GM18508 (cell line): ENCODE data around the gene NAGA.

Experiments used
- ATAC-seq: cut with Tn5 transposase; IDR thresholded peaks from one replicate; pipeline ENCODE4 v1.9.1; 2021; ENCODE audit warnings: moderate number of reproducible peaks; ENCODE audit not compliant: insufficient read depth, unreplicated experiment

NAGA gene

DNA sequence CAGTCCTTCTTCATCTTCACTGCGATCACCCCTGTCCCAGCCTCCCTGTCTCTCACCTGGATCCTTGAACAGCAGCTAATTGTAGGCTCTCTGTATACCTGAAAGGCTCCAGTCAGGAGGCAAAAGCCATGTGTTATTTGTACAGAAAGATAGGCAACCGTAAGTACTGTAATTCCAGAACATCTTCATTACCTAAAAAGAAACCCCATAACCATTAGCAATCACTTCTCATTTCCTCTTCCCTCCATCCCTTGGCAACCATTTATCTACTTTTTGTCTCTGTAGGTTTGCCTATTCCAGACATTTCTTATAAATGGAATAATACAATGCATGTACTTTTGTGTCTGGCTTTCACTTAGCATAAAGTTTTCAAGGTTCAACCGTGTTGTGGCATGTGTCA lies 17.8 kb downstream of the NAGA start:
- no peak for ATAC-seq

DNA sequence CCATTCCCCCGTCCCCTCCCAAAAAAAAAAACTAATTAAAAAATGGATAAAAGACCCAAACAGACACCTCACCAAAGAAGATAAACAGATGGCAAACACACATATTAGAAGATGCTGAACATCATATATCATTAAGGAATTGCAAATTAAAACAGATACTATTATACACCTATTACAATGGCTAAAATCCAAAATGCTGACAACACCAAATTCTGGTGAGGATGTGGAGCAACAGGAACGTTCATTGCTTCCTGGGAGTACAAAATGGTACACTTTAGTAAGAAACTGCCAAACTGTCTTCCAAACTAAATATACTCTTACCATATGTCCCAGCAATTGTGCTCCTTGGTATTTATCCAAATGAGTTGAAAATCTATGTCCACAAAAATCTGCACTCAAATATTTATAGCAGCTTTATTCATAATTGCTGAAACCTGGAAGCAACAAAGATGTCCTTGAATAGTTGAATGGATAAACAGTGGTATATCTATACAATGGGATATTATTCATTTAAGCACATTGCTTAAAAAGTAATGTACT lies 19.9 kb downstream of the NAGA start:
- ATAC-seq = no peak

DNA sequence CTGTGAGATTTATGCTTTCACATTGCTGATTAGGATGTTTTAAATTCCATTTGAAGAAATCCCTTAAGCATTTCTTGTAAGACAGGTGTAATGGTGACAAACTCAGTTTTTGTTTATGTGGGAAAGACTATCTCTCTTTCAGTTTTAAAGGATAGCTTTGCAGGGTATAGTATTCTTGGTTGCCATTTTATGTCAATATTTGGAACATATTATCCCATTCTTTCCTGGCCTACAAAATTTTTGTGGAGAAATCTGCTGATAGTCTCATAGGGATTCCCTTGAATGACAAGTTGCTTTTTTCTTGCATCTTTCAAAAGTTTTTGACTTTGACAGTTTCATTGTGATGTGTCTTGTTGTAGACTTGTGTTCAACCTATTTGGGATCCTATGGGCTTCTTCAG lies 28.8 kb downstream of the NAGA start:
- no peak for ATAC-seq

DNA sequence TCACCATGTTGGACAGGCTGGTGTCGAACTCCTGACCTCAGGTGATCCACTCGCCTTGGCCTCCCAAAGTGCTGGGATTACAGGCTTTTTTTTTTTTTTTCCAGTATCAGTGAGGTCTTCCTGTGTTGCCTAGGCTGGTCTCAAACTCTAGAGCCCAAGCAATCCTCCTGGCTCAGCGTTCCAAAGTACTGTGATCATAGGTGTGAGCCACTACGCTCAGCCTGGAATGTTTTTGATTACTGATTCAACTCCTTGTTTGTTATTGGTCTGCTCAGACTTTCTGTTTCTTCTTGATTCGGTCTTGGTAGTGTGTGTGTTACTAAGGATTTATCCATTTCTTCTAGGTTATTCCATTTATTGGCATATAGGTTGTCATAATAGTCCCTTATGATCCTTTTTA lies 31.3 kb downstream of the NAGA start:
- ATAC-seq = no peak

DNA sequence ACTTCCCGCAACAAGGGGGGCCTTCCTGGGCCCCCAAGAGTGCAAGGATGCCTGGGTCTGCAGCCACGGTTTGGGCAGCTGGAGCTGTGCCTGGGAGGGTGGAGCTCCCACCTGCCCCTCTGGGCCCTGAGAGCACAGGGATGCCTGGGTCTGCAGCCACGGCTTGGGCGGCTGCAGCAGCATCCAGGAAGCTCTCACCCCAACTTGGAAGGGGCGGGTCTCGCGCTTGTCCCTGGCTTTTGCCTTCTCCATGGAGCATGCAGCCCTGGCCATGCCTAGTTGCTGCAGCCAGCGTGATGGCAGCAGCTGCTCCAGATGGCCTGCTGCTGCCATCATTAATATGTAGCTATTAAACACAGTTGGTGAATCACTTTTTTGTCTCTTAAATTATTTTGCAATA lies 35.4 kb downstream of the NAGA start:
- ATAC-seq = no peak

DNA sequence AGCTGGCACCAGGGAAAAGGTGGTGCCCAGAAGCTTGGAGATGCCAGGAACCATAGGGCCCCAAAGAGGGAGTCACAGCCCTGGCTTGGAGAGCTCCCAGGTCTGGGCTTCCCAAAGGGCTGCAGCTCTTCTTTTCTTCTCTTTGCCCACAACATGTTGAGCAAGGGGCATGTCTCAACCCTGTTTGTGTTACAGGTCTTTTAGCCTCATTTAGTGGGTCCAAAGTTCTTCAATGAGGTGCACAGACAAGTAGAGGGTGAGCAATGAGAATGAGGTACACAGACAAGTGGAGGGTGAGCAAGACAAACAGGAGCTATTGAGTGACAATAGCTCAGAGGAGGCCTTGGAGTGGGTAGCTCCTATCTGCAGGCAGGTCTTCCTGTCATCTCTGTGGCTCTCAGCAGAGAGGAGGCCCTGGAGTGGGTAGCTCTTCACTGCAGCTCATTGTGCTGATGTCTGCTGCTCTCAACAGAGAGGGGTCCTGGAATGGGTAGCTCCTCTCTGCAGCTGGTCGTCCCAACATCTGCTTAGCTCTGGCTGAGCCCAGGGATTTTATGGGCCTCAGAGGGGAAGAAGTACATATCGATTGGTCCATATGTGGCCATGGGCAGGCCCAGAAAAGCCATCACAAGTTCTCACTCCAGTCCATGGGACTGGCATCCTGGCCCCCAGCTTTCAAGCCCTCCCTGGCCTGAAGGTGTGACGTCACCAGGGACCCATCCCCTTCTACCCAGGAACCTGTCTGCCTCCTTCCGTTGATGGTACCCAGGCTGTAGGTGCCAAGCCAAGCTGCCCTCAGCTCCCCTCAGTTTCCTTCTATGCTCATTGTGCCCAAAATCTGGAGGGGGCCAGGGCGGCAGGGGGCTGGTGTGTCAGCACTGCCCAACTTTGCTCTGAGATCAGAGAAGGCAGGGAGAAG lies 37.1 kb downstream of the NAGA start:
- ATAC-seq = no peak

DNA sequence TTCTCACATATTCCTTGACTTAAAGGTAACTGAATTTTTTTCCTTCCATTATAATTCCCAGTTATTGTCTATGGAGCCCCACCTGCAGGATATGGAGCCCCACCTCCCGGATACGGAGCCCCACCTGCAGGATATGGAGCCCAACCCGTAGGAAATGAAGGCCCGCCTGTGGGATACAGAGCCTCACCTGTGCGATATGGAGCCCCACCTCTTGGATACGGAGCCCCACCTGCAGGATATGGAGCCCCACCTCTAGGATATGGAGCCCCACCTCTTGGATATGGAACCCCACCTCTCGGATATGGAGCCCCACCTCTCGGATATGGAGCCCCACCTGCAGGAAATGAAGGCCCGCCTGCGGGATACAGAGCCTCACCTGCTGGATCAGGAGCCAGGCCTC lies 43.9 kb downstream of the NAGA start:
- ATAC-seq = no peak

DNA sequence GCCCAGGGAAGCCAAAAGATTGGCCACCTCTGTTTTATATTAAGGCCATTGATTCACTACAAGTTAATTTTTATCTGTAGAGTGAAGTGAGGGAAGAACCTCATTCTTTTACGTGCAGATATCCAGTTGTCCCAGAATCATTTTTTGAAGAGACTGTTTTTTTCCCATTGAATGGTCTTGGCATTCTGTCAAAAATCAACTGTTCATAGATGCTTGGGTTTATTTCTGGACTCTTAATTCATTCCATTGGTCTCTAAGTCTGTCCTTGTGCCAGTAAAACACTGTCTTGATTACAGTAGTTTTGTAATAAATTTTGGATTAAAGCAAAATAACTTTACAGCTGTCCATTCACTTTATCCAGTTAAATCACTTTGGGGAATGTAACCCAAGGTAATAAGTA lies 45.2 kb downstream of the NAGA start:
- no peak for ATAC-seq

DNA sequence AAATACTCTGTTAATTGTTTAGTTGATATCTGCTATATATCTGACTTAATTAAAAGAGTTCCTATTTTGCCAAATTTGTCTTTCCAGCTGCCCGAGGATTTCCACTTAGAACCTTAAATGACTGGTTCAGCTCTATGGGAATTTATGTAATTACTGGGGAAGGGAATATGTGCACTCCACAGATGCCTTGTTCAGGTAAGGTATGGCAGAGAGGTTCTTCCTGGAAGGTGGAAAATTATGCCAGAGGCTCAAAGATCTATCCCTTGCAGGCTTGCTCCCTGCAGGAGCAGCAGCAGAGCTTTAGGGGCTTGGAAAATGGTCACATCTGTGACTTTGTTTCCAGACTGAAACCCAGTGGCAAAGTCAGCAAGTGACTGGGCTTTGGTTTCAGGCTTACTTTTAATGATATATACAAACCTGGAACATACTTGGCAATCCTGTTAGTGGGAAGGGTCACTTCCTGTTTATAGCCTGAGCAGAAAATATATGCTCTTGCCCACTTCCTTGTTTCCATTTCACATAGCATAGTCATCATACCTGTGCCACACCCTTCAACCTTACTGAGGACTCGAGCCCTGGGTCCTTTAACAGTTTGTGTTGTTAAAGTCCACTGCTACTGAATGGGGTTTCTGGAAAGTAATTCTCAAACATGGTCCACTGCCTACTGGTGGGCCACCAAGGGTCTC lies 48.3 kb downstream of the NAGA start:
- ATAC-seq = no peak

DNA sequence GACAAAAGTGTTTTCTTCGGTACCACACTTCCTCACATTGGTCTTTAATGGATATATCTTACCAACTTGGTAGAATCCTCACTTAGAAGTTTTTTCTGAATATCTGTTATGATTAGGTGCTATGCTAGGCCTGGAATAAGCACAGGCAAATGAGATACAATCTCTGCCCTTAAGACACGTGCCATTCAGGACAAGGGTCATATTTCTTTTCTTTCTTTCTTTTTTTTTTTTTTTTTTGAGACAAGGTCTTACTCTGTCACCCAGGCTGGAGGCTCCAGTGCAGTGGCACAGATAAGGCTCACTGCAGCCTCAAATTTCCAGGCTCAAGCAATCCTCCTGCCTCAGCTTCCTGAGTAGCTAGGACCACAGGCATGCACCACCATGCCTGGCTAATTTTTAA lies 49.0 kb downstream of the NAGA start:
- no peak for ATAC-seq

DNA sequence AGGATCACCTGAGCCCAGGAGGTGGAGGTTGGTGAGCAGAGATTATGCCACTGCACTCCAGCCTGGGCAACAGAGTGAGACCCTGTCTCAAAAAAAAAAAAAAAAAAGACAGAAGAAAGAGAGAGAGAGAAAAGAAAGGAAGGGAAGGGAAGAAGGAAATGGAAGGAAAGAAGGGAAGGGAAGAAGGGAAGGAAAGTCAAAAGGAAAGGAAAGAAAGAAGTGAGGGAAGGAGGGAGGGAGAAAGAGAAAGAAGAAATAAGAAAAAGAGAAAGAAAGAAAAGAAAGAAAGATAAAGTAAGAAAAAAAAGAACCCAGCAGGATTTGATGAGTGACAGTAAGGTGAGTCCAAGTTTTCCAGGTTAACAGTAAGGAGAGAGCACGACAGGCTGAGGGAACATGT lies 52.4 kb downstream of the NAGA start:
- ATAC-seq = no peak

DNA sequence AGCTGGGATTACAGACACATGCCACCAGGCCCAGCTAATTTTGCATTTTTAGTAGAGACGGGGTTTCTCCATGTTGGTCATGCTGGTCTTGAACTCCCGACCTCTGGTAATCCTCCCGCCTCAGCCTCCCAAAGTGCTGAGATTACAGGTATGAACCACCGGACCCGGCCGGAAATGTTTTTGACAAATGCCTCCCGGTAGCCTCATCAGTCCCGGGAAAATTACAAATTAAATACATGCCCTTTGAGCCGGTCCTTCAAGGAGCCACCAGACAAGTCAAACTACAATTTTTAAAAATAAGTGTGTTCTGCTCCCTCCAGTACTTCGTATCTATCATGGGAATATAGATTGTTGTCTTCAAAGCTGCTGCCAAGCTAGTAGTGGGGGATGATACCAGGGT lies 54.5 kb downstream of the NAGA start:
- no peak for ATAC-seq

DNA sequence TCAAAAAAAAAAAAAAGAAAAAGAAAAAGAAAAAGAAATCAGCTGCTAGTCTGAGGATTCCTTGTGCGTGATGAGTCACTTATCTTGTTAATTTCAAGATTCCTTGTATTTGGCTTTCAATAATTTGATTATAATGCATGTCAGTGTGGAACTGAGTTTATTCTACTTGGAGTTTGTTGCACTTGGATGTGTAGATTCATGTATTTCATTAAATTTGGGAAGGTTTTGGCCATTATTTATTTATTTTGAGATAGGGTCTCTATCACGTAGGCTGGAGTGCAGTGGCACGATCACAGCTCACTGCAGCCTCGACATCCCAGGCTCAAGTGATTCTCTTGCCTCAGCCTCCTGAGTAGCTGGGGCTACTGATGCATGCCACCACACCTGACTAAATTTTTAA lies 57.2 kb downstream of the NAGA start:
- no peak for ATAC-seq

DNA sequence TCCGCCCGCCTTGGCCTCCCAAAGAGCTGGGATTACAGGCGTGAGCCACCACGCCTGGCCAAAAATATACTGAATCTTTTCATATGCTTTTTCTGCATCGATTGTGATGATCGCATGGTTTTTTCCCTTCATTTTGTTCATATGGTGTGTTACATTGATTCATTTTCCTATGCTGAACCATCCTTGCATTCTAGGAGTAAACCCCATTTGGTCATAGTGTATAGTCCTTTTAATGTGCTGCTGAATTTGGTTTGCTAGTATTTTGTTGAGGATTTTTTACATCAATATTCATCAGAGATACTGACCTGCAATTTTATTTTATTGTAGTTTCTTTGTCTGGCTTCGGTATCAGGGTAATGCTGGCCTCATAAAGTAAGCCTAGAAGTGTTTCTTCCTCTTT lies 59.8 kb downstream of the NAGA start:
- ATAC-seq = no peak
